ENCODE measurements around the gene LYZL4.

GRCh38 chr3:42368861-42369260 lies 41.5 kb downstream of the LYZL4 start:
- TF ChIP-seq CTCF (conservative IDR thresholded peaks at IDR 0.05; ENCODE audit: low read length) (no peak), EZH2phosphoT487 (IDR thresholded peaks at IDR 0.05; ENCODE audit: borderline replicate concordance, low read depth, low read length) (no peak)
